GM12891 (cell line): ENCODE measurements around the gene CHPF.

Source experiments
- POLR2A ChIP-seq: IDR thresholded peaks from 2 replicates; pipeline ENCODE4 v1.6.1; 2011; ENCODE audit warnings: low read depth, low read length, control low read depth
- POLR2AphosphoS5 ChIP-seq: IDR thresholded peaks from 2 replicates; pipeline ENCODE4 v1.6.1; 2011; ENCODE audit warnings: low read depth, low read length, control low read depth
- POU2F2 ChIP-seq: IDR thresholded peaks from 2 replicates; pipeline ENCODE4 v1.6.1; 2011; ENCODE audit warnings: low read depth, mild to moderate bottlenecking, control low read depth, low read length, moderate library complexity
- TAF1 ChIP-seq: IDR thresholded peaks from 2 replicates; pipeline ENCODE4 v1.6.1; 2011; ENCODE audit warnings: low read depth, low read length, control low read depth

DNA sequence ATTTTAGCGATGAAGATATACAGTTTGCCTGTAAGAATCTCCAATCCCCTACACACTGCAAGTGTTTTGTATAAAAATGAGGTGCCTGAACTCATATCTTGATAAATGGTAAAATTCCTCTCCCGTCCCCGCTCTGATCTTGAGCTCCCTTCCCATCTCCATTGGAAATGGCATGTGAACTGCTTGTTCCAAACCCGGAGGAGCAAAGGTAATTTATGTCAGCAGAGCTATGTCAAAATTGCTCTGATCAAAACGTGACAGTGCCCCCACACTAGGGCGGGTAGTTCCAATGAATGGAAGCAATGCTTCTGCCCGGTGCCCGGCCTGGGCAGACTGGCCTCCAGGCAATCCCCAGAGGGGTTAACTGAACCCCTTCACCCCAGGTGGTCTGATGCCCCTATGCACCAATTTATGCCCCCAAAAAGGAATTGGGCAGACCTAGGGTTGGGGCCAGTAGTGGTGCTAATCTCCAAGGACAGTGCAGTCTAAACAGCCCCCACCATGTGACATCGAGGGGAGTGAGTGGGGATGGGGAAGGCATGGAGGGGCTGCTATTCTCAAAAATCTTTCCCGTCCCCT is 48.6 kb downstream of the CHPF start:
- no peak for TF ChIP-seq POLR2AphosphoS5
- TF ChIP-seq TAF1, result no peak
- no peak for TF ChIP-seq POU2F2
- TF ChIP-seq POLR2A, result no peak
